ENCODE results near the gene ZNF417.
A peak's percentile ranks its signal among the peaks of the same experiment; 100 is the strongest.
"Not testable (repeated sequence)": the region's sequence is repeated elsewhere in the genome, so short reads cannot be mapped to it uniquely, and the experiment has no call there.

The ZNF417 gene

GRCh38 chr19:57916168-57916995 lies at the start of gene ZNF417:
Gene ZNF417 (minus strand): TSS chr19:57916592. CDS start chr19:57916411, 181 bp downstream.
- peak; percentile 73 for DNase-seq (ENCODE audit: insufficient read length, low spot score)
- not testable (repeated sequence) for FAIRE-seq
- peak; percentile 27 for TF ChIP-seq CTCF (IDR thresholded peaks at IDR 0.05; ENCODE audit: insufficient read depth, missing control alignments)

GRCh38 chr19:57964761-57965160 lies 48.4 kb upstream of the ZNF417 start:
- no peak for FAIRE-seq
- DNase-seq (ENCODE audit: insufficient read length, low spot score): no peak
- no peak for TF ChIP-seq CTCF (IDR thresholded peaks at IDR 0.05; ENCODE audit: insufficient read depth, missing control alignments)

- no peak for TF ChIP-seq CTCF (IDR thresholded peaks at IDR 0.05; ENCODE audit: insufficient read depth, missing control alignments)
- FAIRE-seq: no peak
- no peak for DNase-seq (ENCODE audit: insufficient read length, low spot score)
Measured at GRCh38 chr19:57961785-57962184, 45.4 kb upstream of the ZNF417 start.

GRCh38 chr19:57954996-57955395 lies 38.6 kb upstream of the ZNF417 start:
- no peak for DNase-seq (ENCODE audit: insufficient read length, low spot score)
- TF ChIP-seq CTCF (IDR thresholded peaks at IDR 0.05; ENCODE audit: insufficient read depth, missing control alignments): no peak
- no peak for FAIRE-seq

- DNase-seq (ENCODE audit: insufficient read length, low spot score) (no peak), FAIRE-seq (no peak)
- TF ChIP-seq CTCF (IDR thresholded peaks at IDR 0.05; ENCODE audit: insufficient read depth, missing control alignments): no peak
Measured at GRCh38 chr19:57949702-57950101, 33.3 kb upstream of the ZNF417 start.

- FAIRE-seq (no peak), DNase-seq (ENCODE audit: insufficient read length, low spot score) (no peak)
- TF ChIP-seq CTCF (IDR thresholded peaks at IDR 0.05; ENCODE audit: insufficient read depth, missing control alignments): no peak
Measured at GRCh38 chr19:57949296-57949695, 32.9 kb upstream of the ZNF417 start.

GRCh38 chr19:57947419-57948134 lies 31.2 kb upstream of the ZNF417 start, which contains the start of gene ZNF256:
Gene ZNF256 (minus strand): TSS chr19:57947706. CDS start chr19:57947474, 232 bp downstream.
- peak; percentile 54 for TF ChIP-seq CTCF (IDR thresholded peaks at IDR 0.05; ENCODE audit: insufficient read depth, missing control alignments)
- DNase-seq (ENCODE audit: insufficient read length, low spot score): peak; percentile 84
- FAIRE-seq: no peak

Data from D721Med (cell line).